SK-N-SH treated with all-trans-retinoic acid at 6 μM for 48 hours (cell line): ENCODE results near the gene ST13.

ENCODE experiments used
- ARNTL ChIP-seq: fragments of 450-650 bp; formaldehyde crosslinking; IDR thresholded peaks from 2 replicates; pipeline ENCODE4 v1.5.0; 2020; ENCODE audit warnings: low read depth, mild to moderate bottlenecking, moderate library complexity, borderline replicate concordance
- ESRRG ChIP-seq: fragments of 250-450 bp; sonication (Bioruptor Pico); IDR thresholded peaks from 2 replicates; pipeline ENCODE4 v1.6.1; 2021; ENCODE audit warnings: mild to moderate bottlenecking
- ISL1 ChIP-seq: fragments of 250-450 bp; sonication (Bioruptor Pico); IDR thresholded peaks from 2 replicates; pipeline ENCODE4 v2.1.2; 2022; ENCODE audit warnings: mild to moderate bottlenecking, moderate library complexity
- ZC3H10 ChIP-seq: fragments of 250-450 bp; sonication (Bioruptor Pico); IDR thresholded peaks from 2 replicates; pipeline ENCODE4 v1.5.1; 2021; ENCODE audit warnings: mild to moderate bottlenecking, moderate library complexity
- ZFP30 ChIP-seq: fragments of 450-650 bp; formaldehyde crosslinking; IDR thresholded peaks from 2 replicates; pipeline ENCODE4 v1.5.0; 2022; ENCODE audit warnings: mild to moderate bottlenecking, moderate library complexity
- ZNF565 ChIP-seq: fragments of 450-650 bp; formaldehyde crosslinking; conservative IDR thresholded peaks from 2 replicates; pipeline ENCODE4 v1.5.0; 2020; ENCODE audit warnings: low read depth, mild to moderate bottlenecking, moderate library complexity
- TF ChIP-seq, protein P1 (sequence below): fragments of 250-450 bp; sonication (Bioruptor Pico); IDR thresholded peaks from 2 replicates; pipeline ENCODE4 v1.8.0; 2020; ENCODE audit warnings: mild to moderate bottlenecking, moderate library complexity, borderline replicate concordance

- no peak for TF ChIP-seq ESRRG (CRISPR knock-in tag)
- TF ChIP-seq ARNTL (CRISPR knock-in tag) = no peak
- TF ChIP-seq ZNF565 (CRISPR knock-in tag) = no peak
- TF ChIP-seq ZFP30 (CRISPR knock-in tag) = no peak
- TF ChIP-seq ZC3H10 (CRISPR knock-in tag) = no peak
- TF ChIP-seq, protein P1, sequence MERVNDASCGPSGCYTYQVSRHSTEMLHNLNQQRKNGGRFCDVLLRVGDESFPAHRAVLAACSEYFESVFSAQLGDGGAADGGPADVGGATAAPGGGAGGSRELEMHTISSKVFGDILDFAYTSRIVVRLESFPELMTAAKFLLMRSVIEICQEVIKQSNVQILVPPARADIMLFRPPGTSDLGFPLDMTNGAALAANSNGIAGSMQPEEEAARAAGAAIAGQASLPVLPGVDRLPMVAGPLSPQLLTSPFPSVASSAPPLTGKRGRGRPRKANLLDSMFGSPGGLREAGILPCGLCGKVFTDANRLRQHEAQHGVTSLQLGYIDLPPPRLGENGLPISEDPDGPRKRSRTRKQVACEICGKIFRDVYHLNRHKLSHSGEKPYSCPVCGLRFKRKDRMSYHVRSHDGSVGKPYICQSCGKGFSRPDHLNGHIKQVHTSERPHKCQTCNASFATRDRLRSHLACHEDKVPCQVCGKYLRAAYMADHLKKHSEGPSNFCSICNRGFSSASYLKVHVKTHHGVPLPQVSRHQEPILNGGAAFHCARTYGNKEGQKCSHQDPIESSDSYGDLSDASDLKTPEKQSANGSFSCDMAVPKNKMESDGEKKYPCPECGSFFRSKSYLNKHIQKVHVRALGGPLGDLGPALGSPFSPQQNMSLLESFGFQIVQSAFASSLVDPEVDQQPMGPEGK (CRISPR knock-in tag) = no peak
- TF ChIP-seq ISL1 (CRISPR knock-in tag) = no peak
These were observed 37.5 kb downstream of the ST13 start, which contains the start of gene SLC25A17 for GRCh38 chr22:40818747-40819598.
